Measurements from ENCODE around the gene POLR2F. TPM values are rescaled to one million over a fixed set of nuclear protein-coding genes. Genes with fewer than 3 reads are reported as not detected.

Gene POLR2F
- total RNA-seq, 1 donor from 2014 or later, result 81.1 TPM

- no peak for TF ChIP-seq CTCF (IDR thresholded peaks at IDR 0.05)
- no peaks in the 10 kb centered on the region for H3K27me3 Mint-ChIP-seq (ENCODE audit: unreplicated experiment)
- peaks cover 6% of the 10 kb centered on the region for H3K4me1 Mint-ChIP-seq (ENCODE audit: unreplicated experiment)
- no peak for DNase-seq (ENCODE audit: extremely low spot score, unreplicated experiment)
- H3K9me3 Mint-ChIP-seq (ENCODE audit: unreplicated experiment), result no peaks in the 10 kb centered on the region
- no peak overlapping the region for H3K27ac Mint-ChIP-seq (ENCODE audit: unreplicated experiment)
- no peaks in the 10 kb centered on the region for H3K36me3 Mint-ChIP-seq (ENCODE audit: unreplicated experiment)
- no peak overlapping the region for H3K4me3 Mint-ChIP-seq (ENCODE audit: unreplicated experiment)
These were observed 37.4 kb downstream of the POLR2F start for GRCh38 chr22:37990862-37991261.

GRCh38 chr22:37991731-37992442 is 38.4 kb downstream of the POLR2F start:
- Mint-ChIP-seq H3K27ac (ENCODE audit: unreplicated experiment) (no peak overlapping the region), H3K4me1 (ENCODE audit: unreplicated experiment) (peaks cover 13% of the 10 kb centered on the region), H3K27me3 (ENCODE audit: unreplicated experiment) (no peaks in the 10 kb centered on the region), H3K4me3 (ENCODE audit: unreplicated experiment) (no peak overlapping the region), H3K9me3 (ENCODE audit: unreplicated experiment) (no peaks in the 10 kb centered on the region), H3K36me3 (ENCODE audit: unreplicated experiment) (no peaks in the 10 kb centered on the region)
- TF ChIP-seq CTCF (IDR thresholded peaks at IDR 0.05), result no peak
- DNase-seq (ENCODE audit: extremely low spot score, unreplicated experiment), result no peak

- Mint-ChIP-seq H3K4me1 (ENCODE audit: unreplicated experiment) (peaks cover 16% of the 10 kb centered on the region), H3K27me3 (ENCODE audit: unreplicated experiment) (no peaks in the 10 kb centered on the region), H3K4me3 (ENCODE audit: unreplicated experiment) (no peak overlapping the region), H3K27ac (ENCODE audit: unreplicated experiment) (no peak overlapping the region), H3K9me3 (ENCODE audit: unreplicated experiment) (no peaks in the 10 kb centered on the region), H3K36me3 (ENCODE audit: unreplicated experiment) (no peaks in the 10 kb centered on the region)
- no peak for DNase-seq (ENCODE audit: extremely low spot score, unreplicated experiment)
- no peak for TF ChIP-seq CTCF (IDR thresholded peaks at IDR 0.05)
These were observed 40.5 kb downstream of the POLR2F start for GRCh38 chr22:37994049-37994448.

- no peak overlapping the region for H3K27ac Mint-ChIP-seq (ENCODE audit: unreplicated experiment)
- no peak overlapping the region for H3K4me3 Mint-ChIP-seq (ENCODE audit: unreplicated experiment)
- H3K27me3 Mint-ChIP-seq (ENCODE audit: unreplicated experiment), result no peaks in the 10 kb centered on the region
- peaks cover 19% of the 10 kb centered on the region for H3K4me1 Mint-ChIP-seq (ENCODE audit: unreplicated experiment)
- H3K36me3 Mint-ChIP-seq (ENCODE audit: unreplicated experiment), result no peaks in the 10 kb centered on the region
- no peaks in the 10 kb centered on the region for H3K9me3 Mint-ChIP-seq (ENCODE audit: unreplicated experiment)
- no peak for TF ChIP-seq CTCF (IDR thresholded peaks at IDR 0.05)
- no peak for DNase-seq (ENCODE audit: extremely low spot score, unreplicated experiment)
These were observed 41.5 kb downstream of the POLR2F start for GRCh38 chr22:37994982-37995381.

GRCh38 chr22:37995460-37995859 is 42.0 kb downstream of the POLR2F start:
- Mint-ChIP-seq H3K27ac (ENCODE audit: unreplicated experiment) (no peak overlapping the region), H3K4me1 (ENCODE audit: unreplicated experiment) (peaks cover 23% of the 10 kb centered on the region), H3K27me3 (ENCODE audit: unreplicated experiment) (no peaks in the 10 kb centered on the region), H3K9me3 (ENCODE audit: unreplicated experiment) (no peaks in the 10 kb centered on the region), H3K4me3 (ENCODE audit: unreplicated experiment) (no peak overlapping the region), H3K36me3 (ENCODE audit: unreplicated experiment) (no peaks in the 10 kb centered on the region)
- no peak for DNase-seq (ENCODE audit: extremely low spot score, unreplicated experiment)
- TF ChIP-seq CTCF (IDR thresholded peaks at IDR 0.05), result no peak

Measured in osteocyte (in vitro differentiated cells).